Uterus (tissue), 4 donors: ENCODE measurements around the gene MAML2. TPM values are rescaled to one million over a fixed set of nuclear protein-coding genes. Genes with fewer than 3 reads are reported as not detected.

Experiments used
- DNase-seq, 2 donors: peaks; one replicate each; pipeline ENCODE4 v3.0.0-alpha.2; 2019 to 2020
- H3K27ac ChIP-seq, 2 donors: fragments of 200-600 bp; sonication (generic); 1 replicate in 1 of 2; 2 replicates in 1 of 2; pipeline ENCODE4 v1.5.1; 2016 to 2018
- H3K27me3 ChIP-seq, 2 donors: fragments of 200-600 bp; sonication (generic); one replicate each; pipeline ENCODE4 v1.5.1; 2018 to 2019; ENCODE audit warnings: control low read depth in 1 of 2
- H3K36me3 ChIP-seq, 2 donors: fragments of 200-600 bp; sonication (generic); one replicate each; pipeline ENCODE4 v1.5.1; 2019; ENCODE audit warnings: control low read depth in 1 of 2
- H3K4me1 ChIP-seq, 2 donors: fragments of 200-600 bp; sonication (generic); one replicate each; pipeline ENCODE4 v1.5.1; 2018 to 2019; ENCODE audit warnings: control low read depth in 1 of 2
- H3K4me3 ChIP-seq, 2 donors: fragments of 200-600 bp; sonication (generic); 1 replicate in 1 of 2; 2 replicates in 1 of 2; pipeline ENCODE4 v1.5.1; 2018 to 2019; ENCODE audit warnings: mild to moderate bottlenecking in 1 of 2
- H3K9me3 ChIP-seq, 2 donors: fragments of 200-600 bp; sonication (generic); one replicate each; pipeline ENCODE4 v1.5.1; 2019; ENCODE audit warnings: control low read depth in 1 of 2
- CTCF ChIP-seq, 4 experiments: fragments of 200-600 bp in 2 of 4; fragments of 450-650 bp in 2 of 4; sonication (generic) in 2 of 4; IDR thresholded peaks; one replicate each; pipeline ENCODE4 v1.5.1; 2016 to 2019; ENCODE audit warnings: antibody characterized with exemption in 4 of 4, mild to moderate bottlenecking in 2 of 4, moderate library complexity in 1 of 4
- POLR2A ChIP-seq, 2 donors: fragments of 450-650 bp; IDR thresholded peaks; one replicate each; pipeline ENCODE4 v1.6.1; 2016; ENCODE audit warnings: antibody characterized with exemption in 2 of 2, mild to moderate bottlenecking in 1 of 2, moderate library complexity in 1 of 2
- intact Hi-C: fragments of 100-400 bp; cut with DNase I; formaldehyde crosslinking; loops from one replicate; pipeline ENCODE4 v1.15.1; 2023; ENCODE audit warnings: low total_unique reads
- total RNA-seq, 4 donors: library from RNA; depleted of rRNA in 3 of 4; stranded (reverse); fragments of >200 nt in 3 of 4; gene quantifications; one replicate each; pipeline versions ENCODE4 v1.1.0 to v1.2.4, GENCODE V29; 2014 to 2023
- donor health status: DM: yes; HTN: yes; CAD: no.

Gene MAML2
- total RNA-seq, 4 donors from 2014 or later: 8.2 to 35.9 (median 19.8) TPM

GRCh38 chr11:96197103-96197502 is 145.9 kb downstream of the MAML2 start:
- no peak overlapping the region for H3K27ac ChIP-seq
- no peak for DNase-seq
- TF ChIP-seq POLR2A (IDR thresholded peaks at IDR 0.05) (no peak), CTCF (IDR thresholded peaks at IDR 0.05) (no peak)
- no peaks in the 10 kb centered on the region for H3K9me3 ChIP-seq
- no peaks in the 10 kb centered on the region for H3K27me3 ChIP-seq
- H3K4me3 ChIP-seq: no peak overlapping the region
- no peaks in the 10 kb centered on the region for H3K4me1 ChIP-seq
- intact Hi-C loops: no loop called here
- H3K36me3 ChIP-seq: no peaks in the 10 kb centered on the region

GRCh38 chr11:96196181-96196662 is 146.8 kb downstream of the MAML2 start:
- Histone ChIP-seq H3K27me3 (no peaks in the 10 kb centered on the region), H3K27ac (no peak overlapping the region), H3K9me3 (no peaks in the 10 kb centered on the region), H3K4me1 (no peaks in the 10 kb centered on the region), H3K4me3 (no peak overlapping the region), H3K36me3 (no peaks in the 10 kb centered on the region)
- DNase-seq: no peak
- TF ChIP-seq CTCF (IDR thresholded peaks at IDR 0.05) (no peak), POLR2A (IDR thresholded peaks at IDR 0.05) (no peak)
- intact Hi-C loops: no loop called here

GRCh38 chr11:96195671-96196070 is 147.3 kb downstream of the MAML2 start:
- DNase-seq: no peak
- H3K27ac ChIP-seq: no peak overlapping the region
- no peaks in the 10 kb centered on the region for H3K9me3 ChIP-seq
- H3K36me3 ChIP-seq: no peaks in the 10 kb centered on the region
- H3K4me1 ChIP-seq: no peaks in the 10 kb centered on the region
- intact Hi-C loops: no loop called here
- TF ChIP-seq POLR2A (IDR thresholded peaks at IDR 0.05): no peak
- TF ChIP-seq CTCF (IDR thresholded peaks at IDR 0.05): no peak
- no peaks in the 10 kb centered on the region for H3K27me3 ChIP-seq
- H3K4me3 ChIP-seq: no peak overlapping the region

GRCh38 chr11:96194581-96195374 is 148.2 kb downstream of the MAML2 start:
- Histone ChIP-seq H3K4me3 (no peak overlapping the region), H3K27ac (peak overlapping the region in 1 of 2 donors; percentile 29), H3K9me3 (no peaks in the 10 kb centered on the region), H3K36me3 (no peaks in the 10 kb centered on the region), H3K4me1 (no peaks in the 10 kb centered on the region), H3K27me3 (no peaks in the 10 kb centered on the region)
- intact Hi-C loops: no loop called here
- no peak for DNase-seq
- no peak for TF ChIP-seq CTCF (IDR thresholded peaks at IDR 0.05)
- TF ChIP-seq POLR2A (IDR thresholded peaks at IDR 0.05): no peak

- no peaks in the 10 kb centered on the region for H3K27me3 ChIP-seq
These were observed 149.1 kb downstream of the MAML2 start for GRCh38 chr11:96193745-96194443.

More at GRCh38 chr11:96193745-96194443, 149.1 kb downstream of the MAML2 start:
- TF ChIP-seq POLR2A (IDR thresholded peaks at IDR 0.05) (no peak), CTCF (IDR thresholded peaks at IDR 0.05) (no peak)
- H3K27ac ChIP-seq: peak overlapping the region in 1 of 2 donors; percentile 29
- DNase-seq: no peak
- H3K36me3 ChIP-seq: no peaks in the 10 kb centered on the region
- H3K9me3 ChIP-seq: no peaks in the 10 kb centered on the region
- no peak overlapping the region for H3K4me3 ChIP-seq
- intact Hi-C loops: no loop called here
- H3K4me1 ChIP-seq: no peaks in the 10 kb centered on the region
